Stimulated activated CD4-positive, alpha-beta T cell treated with anti-CD3 and anti-CD28 coated beads, Interleukin-12 subunit alpha, Interleukin-12 subunit beta, amount 100 ng/mL, for 4 hours (primary cell): Measurements from ENCODE around the gene HAGHL.
A peak's percentile ranks its signal among the peaks of the same experiment; 100 is the strongest.
"Not testable (repeated sequence)": the region's sequence is repeated elsewhere in the genome, so short reads cannot be mapped to it uniquely, and the experiment has no call there.

Source experiments
- DNase-seq: peaks from one replicate; pipeline ENCODE4 v3.0.0-alpha.2; 2020

HAGHL gene

DNA sequence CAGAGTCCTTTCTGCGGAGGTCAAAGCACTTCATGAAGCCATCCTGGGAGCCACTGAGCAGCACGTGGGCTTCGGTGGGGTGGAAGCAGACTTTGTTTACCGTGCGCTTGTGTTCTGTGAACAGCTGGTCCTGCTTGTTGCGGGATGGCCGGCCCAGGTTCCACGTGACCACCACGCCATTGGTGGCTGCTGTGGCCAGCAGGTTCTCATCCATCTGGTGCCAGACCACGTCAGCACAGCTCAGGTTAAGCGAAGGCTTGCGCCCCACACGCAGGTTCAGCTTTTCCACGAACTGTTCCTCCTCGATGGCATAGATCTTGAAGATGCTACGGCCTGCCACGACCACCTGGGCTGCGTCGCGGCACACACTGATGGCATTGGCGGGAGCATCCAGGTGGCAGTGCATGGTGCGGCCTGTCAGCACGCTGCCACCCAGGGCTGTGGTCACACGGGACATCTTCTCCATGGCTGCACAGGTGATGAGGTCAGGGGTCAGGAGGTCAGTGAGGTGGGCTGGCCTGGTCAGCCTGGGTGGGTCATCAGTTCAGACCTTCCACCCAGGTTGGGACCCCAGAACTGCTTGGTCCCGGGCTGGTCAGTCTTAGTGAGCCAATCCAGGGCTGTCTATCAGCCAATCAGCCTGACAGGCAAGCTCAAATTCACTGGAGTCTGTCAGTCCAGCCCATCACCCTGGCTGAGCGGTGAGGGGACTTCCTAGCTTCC lies 37.6 kb upstream of the HAGHL start:
- no peak for DNase-seq

DNA sequence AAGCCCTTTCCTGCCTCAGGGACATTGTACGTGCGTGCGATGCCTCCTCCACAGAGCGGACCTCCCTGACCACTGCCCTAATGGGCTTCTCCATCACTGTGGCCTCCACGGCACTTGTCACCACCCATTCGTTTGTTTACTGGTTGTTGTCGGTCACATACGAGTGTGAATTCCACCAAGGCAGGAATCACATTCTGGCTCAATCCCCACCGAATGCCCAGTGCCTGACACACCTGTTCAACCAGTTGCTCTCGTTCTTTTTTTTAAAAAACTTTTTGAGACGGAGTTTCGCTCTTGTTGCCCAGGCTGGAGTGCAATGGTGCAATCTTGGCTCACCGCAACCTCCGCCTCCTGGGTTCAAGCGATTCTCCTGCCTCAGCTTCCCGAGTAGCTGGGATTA lies 35.7 kb upstream of the HAGHL start:
- not testable (repeated sequence) for DNase-seq

DNA sequence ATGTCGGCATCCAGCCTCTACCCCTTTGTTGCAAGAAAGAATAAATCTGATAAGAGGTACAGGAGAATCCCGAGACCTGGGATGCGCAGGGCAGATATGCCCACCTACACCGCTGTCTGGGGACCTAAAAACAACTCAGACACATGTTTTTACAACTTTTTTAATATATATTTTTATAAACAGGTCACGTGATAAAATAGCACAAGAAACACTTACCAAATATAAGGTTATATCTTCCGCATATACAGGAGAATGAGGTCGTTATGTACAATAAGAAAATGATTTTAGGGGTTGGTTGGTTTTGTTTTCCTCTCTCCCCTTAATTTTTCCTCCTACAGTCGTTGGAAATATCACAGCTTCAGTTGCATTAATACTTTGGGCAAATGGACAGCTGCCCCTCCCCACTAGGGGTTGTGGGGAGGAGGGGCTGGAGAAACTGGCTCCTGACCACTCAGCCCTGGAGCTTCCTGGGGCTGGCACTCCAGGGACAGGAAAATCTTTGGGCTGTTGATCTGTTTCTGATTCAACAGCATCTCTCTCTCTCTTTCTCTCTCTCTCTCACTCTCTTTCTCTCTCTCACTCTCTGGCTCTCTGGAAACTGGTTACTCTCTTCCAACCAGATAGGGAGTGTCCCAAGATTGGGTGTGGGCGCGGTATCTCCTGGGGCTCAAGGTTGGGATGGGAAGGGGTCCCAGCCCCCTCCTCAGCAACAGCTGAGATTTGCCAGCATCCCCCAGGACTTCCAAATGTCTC lies 34.4 kb upstream of the HAGHL start:
- no peak for DNase-seq

DNA sequence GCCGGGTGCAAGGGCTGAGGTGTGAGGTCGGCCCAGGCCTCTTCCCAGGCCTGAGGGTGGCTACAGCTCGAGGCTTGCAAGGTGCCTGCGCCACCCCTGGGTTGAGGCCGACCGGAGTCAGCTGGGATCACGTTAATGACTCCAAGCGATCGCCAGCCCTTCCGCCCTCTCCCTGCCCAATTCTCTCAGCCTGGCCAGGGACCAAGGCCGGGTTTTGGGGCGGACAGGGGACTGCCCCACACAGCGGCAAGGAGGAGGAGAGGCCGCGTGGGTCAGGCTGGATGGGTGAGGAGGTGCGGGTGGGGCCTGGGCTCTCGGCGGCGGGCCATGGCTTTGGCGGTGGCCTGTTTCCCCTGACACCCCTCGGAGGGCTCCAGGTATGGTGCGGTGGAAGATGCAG lies 33.5 kb upstream of the HAGHL start:
- DNase-seq, result no peak

DNA sequence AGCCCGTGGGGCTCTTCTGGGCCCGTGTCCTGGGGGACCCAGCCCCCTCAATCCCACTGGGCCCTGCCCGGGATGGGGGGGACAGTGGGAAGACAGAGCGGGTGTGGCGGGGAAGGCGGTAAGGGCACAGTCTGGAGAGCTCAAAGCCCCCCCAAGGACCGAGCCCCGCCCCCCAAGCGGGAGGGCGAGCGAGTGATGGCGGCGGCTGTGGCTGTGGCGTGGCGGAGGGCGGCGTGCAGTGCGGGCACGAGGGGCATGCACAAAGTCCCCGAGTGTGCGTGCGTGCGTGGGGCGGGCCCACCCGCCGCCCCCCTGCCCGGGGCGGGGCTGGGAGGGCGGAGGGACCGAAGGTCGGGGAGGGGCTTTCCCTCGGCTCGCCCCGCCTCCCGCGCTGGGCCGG lies 33.1 kb upstream of the HAGHL start:
- DNase-seq, result no peak

DNA sequence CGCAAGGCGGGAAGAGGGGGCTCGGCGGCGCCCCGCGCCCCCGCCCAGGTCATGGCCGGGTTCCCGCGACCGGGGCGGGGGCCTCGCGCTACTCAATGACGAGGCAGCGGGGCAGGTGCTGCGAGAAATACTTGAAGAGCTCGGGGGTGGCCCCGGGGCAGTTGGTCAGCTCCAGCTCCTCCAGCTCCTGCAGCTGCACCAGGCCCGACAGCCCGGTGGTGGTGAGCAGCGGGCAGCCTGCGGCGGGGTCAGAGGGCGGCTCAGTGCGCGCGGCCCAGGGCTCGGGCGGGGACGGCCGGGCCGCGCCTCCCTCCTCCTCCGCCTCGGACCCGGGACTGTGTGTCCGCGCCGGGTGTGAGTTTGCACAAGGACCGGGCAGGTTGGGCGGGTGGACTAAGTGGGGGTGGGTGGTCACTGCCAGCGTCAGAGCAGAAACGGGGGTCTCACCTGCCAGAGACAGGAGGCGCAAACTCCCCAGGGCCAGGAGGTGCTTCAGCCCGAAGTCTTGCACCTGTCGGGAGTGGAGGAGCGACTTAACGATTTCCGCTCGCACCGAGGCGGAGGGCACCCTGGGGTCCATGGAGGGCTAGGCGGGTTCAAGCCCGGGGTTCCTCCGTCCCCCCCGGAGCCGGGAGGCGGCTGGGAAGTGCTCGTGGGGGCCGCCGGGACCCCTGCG lies 32.6 kb upstream of the HAGHL start:
- DNase-seq, result no peak

DNA sequence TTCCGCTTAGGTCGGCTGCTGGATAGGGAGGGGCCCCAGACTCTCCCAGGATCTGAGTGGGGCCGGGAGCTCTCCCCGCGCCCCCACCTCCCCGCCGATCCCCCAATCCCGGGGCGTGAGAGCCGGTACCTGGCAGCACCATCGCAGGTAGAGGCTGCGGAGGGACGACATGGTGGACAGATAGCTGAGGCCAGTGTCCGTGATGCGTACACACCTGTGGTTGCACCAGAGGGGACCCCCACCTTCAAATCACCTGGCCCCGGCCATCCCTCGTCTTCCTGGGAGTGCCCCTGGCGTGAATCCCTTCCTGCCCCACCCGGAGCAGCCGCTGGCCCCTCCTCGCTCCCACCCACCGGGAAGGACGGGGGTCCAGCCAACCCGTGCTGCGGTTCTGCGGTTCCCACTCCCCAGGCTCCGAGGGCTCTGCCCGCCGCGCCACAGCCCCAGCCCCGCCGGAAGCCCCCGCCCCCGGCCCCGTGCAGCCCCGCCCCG lies 32.0 kb upstream of the HAGHL start:
- DNase-seq, result no peak

DNA sequence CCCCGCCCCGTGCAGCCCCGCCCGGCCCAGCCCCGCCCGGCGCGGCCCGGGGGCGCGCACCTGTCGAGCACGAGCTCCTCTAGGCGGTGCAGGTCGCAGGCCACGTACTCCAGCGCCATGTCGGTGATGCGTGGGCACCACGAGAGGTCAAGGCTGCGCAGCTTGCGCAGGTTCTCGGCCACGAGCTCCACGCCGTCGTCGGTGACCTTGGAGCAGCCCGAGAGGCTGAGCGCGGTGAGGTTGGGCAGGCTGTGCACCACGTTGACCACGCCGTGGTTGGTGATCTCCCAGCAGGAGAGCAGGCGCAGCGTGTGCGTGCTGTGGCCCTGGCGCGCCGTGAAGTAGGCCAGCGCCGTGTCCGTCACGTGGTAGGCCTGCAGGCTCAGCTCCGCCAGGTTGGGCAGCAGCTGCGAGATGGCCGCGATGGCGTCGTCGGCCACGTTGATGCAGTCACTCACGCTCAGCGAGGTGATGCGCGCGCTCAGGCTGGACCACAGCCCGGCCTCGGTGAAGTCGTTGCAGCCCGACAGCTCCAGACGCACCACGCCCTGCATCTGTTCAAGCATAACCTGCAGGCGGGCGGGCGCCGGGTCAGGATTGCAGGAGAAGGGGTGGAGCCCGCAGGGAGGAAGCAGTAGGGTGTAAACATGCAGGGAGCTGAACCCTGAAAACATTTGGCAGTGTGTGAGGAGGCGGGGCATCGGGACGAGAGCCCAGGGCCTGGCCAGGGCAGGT lies 31.4 kb upstream of the HAGHL start:
- peak; percentile 66 for DNase-seq

DNA sequence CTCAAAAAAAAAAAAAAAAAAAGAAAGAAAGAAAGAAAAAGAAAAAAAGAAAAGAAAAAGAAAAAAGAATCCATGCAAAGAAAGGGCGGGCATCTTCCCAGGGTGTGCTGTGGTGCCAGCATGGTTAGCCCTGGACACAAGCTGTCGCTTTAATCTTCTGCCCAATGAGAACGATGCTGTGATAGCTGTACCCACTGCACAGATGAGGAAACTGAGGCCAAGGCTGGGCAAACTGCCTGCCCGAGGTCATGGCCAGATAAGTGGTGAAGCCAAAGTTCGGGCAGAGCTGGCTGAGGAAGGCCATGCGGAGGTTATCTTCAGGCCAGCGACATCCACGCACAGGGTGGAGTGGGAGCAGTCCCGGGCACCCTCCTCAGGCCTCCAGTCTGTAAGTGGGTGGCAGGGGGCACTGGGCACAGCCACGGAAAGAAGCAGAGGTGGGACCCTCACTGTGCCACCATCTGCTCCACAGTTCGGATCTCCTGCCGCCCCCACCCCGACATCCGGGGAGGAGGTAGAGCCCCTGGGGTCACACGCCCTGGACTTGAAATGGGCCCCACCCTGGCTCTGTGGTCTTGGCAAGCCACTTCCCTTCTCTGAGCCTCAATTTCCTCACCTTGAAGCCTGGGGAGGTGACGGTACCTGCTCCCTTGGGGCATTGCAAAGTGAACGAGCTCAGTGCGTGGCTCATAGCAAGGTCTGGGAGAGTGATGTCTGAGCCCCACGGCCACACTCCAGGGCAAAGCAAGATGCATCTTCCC lies 27.8 kb upstream of the HAGHL start:
- no peak for DNase-seq

DNA sequence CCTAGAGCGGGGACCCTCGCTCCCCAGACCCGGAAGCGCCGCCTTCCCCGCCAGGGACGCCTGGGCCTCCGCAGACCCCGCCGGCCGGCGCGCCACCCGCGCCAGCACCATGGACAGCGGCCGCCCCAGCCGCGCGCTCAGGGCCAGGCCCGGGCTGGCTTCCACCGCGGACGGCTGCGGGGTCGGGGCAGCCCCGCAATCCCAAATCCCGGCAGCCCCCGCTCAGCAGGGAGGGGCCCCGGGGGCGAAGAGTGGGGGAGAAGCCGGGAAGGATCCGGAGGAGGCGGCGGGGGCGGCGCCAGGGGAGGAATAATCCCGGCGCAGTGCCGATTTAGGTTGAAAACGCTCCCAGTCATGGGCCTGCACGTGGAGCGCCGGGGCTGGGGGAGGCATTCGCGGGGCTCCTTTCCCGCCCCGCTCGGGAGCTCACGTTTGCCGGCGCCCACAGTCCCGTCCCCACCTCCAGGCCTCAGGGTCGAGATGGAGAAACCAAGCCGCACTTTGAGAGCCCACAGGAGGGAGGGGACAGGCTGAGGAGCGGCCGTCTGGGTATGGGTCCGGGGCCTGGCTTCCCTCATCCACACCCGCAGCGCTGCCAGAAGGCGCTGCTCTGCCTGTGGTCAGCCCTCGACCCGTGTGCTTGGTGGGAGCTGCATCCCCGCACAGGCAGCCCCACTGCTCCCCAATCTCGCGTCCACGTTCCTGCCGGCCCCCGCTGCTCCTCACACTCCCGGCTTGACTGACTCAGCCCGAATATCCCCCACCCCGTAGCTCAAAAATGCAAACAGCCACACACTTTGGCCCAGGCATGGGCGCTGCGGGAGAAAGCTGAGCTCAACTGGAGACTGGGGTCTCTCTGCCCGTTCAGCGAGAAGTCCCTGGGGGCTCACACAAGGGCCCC lies 26.0 kb upstream of the HAGHL start:
- peak; percentile 53 for DNase-seq

DNA sequence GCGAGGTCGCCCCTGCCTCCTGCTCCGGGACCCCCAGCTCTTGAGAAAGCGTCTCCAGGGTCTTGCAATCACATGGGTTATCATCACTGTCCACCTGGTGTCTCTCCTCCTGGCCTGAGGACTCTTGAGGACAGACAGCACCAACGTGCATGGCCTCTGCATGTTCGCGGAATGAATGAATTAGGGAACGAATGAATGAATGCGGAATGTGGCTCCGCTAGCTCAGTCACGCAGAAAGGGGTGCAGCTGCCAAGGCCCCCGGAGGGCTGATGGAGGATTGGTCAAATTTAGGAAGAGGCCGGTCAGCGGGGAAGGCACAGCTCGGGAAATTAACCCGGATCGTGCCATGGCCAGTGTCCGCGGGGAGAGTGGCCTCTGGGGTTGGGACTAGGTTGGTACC lies 24.6 kb upstream of the HAGHL start:
- no peak for DNase-seq

DNA sequence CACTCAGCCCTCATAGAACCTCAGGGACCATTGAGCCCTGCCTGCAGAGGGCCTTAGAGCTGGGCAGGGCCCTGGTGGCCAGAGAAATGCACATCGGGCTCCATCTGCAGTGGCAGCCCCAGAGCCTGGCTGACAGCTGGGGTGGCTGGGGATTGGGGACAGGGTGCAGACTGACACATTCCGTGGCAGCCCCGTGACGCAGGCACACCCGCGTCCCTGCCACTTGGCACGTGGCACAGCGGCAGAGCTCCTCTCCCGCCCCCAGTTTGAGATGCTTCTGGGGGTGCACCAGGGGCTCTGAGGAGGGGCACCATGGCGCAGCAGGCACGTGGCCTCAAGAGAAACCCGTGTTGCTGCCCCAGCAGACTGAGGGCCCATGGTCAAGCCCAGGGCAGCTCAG lies 23.5 kb upstream of the HAGHL start:
- DNase-seq, result no peak

DNA sequence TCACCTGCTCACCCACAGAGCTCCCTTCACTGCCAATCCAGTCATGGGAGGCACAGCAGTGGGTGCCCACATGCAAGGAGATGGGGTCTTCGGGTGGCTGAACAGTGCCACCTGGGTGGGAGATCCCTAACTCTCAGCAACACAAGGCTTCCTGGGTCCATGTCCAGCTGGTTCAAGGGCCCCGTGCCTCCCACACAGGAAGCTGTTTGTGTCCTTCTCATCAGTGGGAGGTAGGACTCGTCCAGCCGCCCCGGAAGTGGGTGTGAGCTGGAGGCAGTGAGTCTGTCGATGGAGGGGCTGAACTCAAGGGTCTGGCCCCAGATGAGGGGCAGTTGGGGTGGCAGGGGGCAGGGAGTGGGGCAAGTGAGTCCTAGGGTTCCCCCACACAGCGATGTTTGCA lies 22.9 kb upstream of the HAGHL start:
- no peak for DNase-seq

DNA sequence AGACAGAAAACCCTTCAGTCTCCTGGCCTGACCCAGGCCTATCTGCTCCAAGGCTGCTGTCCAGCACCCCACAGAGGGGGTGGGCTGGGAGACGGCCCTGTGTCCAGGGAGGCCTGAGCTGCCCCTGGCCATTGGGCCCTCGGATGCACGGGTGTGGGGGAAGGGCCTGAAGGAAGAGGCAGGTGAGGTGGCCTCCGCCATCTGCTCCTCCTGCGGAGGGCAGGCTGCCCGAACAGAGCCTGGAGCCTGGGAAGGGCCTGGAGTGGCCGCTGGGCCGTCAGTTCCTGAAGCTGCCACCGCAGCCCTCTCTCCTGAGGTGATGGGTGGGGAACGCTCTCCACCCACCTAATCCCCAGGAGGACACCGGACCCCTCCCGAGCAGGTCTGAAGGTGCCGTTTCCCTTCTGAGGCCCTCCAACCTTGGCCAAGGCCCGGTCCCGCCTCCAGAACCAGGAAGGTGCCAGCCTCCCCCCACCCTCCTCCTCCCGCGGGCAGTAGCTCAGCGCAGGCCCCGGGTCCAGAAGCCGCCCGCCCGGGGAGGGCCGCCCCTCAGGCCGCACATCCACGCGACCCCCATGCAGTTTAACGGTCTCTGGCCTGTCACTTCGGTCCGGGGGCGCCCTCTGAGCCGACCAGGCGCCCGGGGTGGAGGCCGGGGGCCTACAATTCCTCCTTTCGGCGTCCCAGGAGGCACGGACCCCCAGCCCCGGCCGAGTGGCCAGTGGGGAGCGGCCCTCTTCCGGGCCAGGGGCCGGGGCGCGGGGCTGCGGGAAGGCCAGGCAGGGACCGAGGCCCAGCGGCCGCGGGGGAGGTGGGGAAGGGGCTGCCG lies 22.1 kb upstream of the HAGHL start:
- DNase-seq, result no peak

DNA sequence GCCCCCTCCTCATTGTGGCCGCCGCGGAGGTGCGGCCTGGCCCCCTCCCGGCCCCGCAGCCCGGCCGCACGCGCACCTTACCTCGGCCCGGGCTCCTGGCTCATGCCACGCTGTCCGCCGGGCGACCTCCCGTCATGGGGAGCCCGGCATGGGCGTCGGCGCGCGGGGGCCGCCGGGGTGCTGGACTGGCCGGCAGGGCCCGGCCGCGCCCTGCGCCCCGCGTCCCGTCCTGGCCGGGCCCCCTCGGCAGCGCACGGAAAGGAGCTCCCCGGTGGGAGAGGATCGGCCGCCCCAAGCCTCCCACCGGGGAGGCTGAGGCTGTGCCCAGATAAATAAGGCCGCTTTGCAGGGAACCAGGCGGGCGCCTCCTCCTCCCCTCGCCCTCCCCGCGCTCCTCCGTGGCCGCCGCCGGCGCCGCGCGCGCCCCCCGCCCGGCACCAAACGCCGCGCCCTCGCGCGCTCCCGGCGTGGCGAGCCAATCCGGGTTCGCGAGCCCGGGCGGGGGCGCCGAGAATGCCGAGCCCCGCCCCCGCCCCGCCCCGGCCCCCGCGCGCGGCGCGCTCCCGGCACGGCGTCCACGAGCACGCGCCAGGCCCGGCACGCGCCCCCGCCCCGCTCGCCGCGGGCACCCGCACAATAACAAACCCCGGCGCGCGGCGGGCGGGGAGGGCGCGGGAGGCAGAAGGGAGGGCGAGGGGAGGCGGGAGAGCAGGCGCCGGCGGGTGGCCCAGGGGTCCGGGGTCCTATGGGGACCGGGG lies 21.3 kb upstream of the HAGHL start, which contains the start of gene FBXL16:
FBXL16 (minus strand) TSS at position 371 of the 758 bp plus-strand sequence. CDS start 8,396 bp downstream, outside the sequence.
- no peak for DNase-seq

DNA sequence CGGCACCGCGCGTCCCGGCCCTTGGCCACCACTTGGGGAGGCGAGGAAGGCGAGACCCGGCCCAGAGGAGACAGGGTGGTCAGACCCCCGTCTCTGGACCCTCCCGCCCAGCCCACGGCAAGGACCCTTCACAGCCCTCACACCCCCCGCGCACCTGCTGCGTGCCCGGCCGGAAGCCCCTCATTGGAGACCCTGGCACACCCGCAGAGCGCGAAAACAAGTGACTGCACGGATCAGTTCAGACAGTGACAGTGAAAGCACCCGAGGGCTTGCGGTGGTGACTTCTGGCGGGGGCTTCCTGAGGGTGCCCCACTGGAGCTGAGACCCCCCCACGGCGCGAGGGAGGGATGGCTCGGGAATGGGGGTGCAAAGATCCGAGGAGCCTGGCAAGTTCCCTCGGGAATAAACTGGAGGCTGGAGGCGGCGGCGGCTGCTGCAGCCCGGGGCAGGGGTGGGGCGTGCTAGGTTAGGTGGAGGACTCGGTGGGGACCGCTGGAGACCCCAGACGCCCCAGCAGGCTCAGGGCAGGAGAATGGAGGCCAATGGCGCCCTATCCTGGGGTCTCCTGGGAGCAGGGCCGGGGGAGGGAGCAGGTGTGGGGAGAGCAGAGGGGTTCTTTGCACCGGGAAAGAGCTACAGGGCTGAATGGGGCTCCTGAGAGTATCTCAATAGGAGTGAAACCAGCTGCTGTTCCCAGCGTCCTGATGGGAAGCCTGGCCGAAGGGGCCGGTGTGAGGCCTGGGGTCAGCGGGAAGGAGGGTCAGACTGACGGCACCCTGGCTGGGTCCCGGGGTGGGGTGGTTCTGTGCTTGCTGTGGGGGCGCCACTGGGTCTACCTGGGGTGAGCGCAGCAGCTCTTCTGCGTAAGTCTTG lies 20.5 kb upstream of the HAGHL start:
- DNase-seq, result no peak

DNA sequence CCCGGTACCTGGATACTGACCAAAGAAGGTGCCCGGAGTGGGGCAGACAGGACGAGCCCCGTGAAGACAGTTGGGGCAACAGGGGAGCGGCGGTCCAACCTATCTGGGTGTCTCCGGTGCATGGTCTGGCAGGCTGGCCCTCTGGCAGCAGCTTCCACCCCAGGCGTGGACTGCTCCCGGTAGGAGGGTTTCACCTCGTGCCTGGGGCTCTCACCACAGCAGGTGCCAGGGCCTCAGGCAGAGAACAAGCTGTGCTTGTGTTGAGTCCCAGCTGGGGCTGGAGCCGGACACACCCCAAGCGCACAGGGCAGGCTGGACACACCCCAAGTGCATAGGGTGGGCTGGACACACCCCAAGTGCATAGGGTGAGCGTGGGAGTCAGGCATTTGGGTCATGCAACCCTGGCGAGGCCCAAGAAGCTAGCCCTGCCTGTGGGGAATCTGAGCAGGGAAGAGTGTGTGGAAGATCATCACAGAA lies 19.8 kb upstream of the HAGHL start:
- DNase-seq, result no peak

DNA sequence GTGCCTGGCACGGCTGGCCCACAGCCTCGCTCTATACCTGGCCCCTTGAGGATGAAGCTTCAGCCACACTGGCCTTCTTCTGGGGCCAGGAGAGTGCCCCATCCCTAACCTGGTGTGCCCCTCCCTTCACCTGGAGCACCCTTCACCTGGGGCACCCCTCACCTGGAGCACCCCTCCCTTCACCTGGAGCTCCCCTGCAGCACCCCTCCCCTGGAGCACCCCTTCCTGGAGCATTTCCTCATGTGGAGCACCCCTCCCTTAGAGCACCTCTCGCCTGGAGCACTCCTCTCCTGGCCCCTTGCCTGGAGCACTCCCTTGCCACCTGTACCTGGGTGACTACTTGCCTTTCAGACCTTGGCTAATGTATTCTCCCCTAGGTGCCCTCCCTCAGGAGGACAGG lies 18.9 kb upstream of the HAGHL start:
- no peak for DNase-seq
